Activated naive CD8-positive, alpha-beta T cell (primary cell): ENCODE data around the gene STXBP4.

Experiments used
- H3K27ac Mint-ChIP-seq: one replicate; pipeline ENCODE4 v1.8.0; 2021; ENCODE audit warnings: mixed read lengths
- H3K27me3 Mint-ChIP-seq: one replicate; pipeline ENCODE4 v1.8.0; 2021; ENCODE audit warnings: mixed read lengths
- H3K36me3 Mint-ChIP-seq: one replicate; pipeline ENCODE4 v1.8.0; 2021; ENCODE audit warnings: mixed read lengths
- H3K4me1 Mint-ChIP-seq: one replicate; pipeline ENCODE4 v1.8.0; 2021; ENCODE audit warnings: low read depth, mixed read lengths
- H3K4me3 Mint-ChIP-seq: one replicate; pipeline ENCODE4 v1.8.0; 2021; ENCODE audit warnings: mild to moderate bottlenecking, mixed read lengths
- H3K9me3 Mint-ChIP-seq: one replicate; pipeline ENCODE4 v1.8.0; 2021; ENCODE audit warnings: low read depth, mixed read lengths

Gene STXBP4

DNA sequence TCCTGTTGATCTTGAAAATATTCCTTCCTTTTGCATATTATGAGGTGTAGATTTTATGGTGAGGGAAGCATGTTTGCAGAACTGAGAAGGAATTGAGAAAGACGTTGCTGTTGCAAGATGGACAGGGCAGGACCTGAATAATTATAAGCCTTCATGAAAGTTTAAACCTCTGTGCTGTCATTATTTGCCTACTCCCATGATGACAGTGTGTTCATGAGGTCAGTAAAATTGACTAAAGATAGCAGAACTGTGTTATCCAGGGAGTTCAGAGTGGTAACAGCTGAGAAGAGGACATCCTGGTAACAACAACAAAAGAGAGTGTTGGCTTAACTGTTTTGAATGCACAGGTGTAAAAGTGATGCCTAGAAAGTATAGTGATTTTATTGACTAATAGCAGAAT is 250.9 kb downstream of the STXBP4 start:
- Mint-ChIP-seq H3K36me3 (no peaks in the 10 kb centered on the region), H3K9me3 (no peaks in the 10 kb centered on the region), H3K27me3 (peaks cover 4% of the 10 kb centered on the region)

DNA sequence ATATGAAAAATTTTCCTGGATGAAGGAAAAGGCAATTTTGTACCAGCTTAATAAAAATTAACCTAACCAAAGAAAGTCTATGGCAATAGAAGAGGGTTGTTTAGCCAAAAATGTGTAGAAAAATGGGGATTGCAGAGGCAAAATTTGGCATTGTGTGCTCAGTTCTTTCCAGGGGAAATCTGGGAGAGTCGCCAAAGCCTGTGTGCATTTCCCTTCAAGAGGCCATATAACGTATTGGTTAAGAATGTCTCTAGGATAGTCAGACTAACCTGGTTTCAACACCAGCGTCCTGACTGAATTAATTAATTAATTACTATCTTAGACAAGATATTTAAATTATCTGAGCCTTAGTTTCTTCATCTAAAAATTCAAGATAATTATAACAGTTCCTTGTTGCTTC is 251.4 kb downstream of the STXBP4 start:
- H3K27me3 Mint-ChIP-seq, result peaks cover 4% of the 10 kb centered on the region

More for the DNA sequence above, 250.9 kb downstream of the STXBP4 start:
- Mint-ChIP-seq H3K4me1 (no peaks in the 10 kb centered on the region), H3K27ac (no peak overlapping the region), H3K4me3 (no peak overlapping the region)

More for the DNA sequence above, 251.4 kb downstream of the STXBP4 start:
- no peaks in the 10 kb centered on the region for H3K4me1 Mint-ChIP-seq
- H3K4me3 Mint-ChIP-seq, result no peak overlapping the region
- no peak overlapping the region for H3K27ac Mint-ChIP-seq
- H3K9me3 Mint-ChIP-seq, result no peaks in the 10 kb centered on the region
- no peaks in the 10 kb centered on the region for H3K36me3 Mint-ChIP-seq
